H1 (cell line): ENCODE data around the gene ARL9. TPM values are rescaled to one million over a fixed set of nuclear protein-coding genes. Genes with fewer than 3 reads are reported as not detected.

Source experiments
- CTCF ChIA-PET: fragments of 300-600 bp; sonication (Branson Sonifier 250); formaldehyde crosslinking; loops from one replicate; lab custom pipeline; 2021; ENCODE audit not compliant: partially characterized antibody; lab: Charles Lee
- POLR2A ChIA-PET: fragments of 300-600 bp; sonication (Branson Sonifier 250); formaldehyde crosslinking; loops from one replicate; lab custom pipeline; 2021; ENCODE audit warnings: inconsistent platforms; ENCODE audit not compliant: partially characterized antibody; lab: Charles Lee
- DNase-seq, 2 experiments: peaks; one replicate each; pipeline versions ENCODE4 v3.0.0 to v3.0.0-alpha.2; 2010 to 2022; ENCODE audit warnings: low spot score in 2 of 2, low read depth in 1 of 2, mixed read lengths in 1 of 2
- FAIRE-seq: peaks from 2 replicates; lab custom pipeline; 2011; peaks lifted over from hg19 to GRCh38; lab: Jason Lieb, UNC
- H2AFZ ChIP-seq: 2 replicates; pipeline ENCODE4 v1.8.1; 2012; ENCODE audit warnings: low read length, inconsistent platforms
- H2AK5ac ChIP-seq: 2 replicates; pipeline ENCODE4 v1.6.1; 2013; ENCODE audit warnings: low read depth, low read length
- H2BK120ac ChIP-seq: replicated peaks from 2 replicates; pipeline ENCODE3; 2013; ENCODE audit warnings: low read depth, low read length, inconsistent platforms
- H2BK12ac ChIP-seq: 2 replicates; pipeline ENCODE4 v1.6.1; 2013; ENCODE audit warnings: low read depth, low read length
- H2BK15ac ChIP-seq: 2 replicates; pipeline ENCODE4 v1.6.1; 2013; ENCODE audit warnings: low read length
- H2BK20ac ChIP-seq: 2 replicates; pipeline ENCODE4 v1.6.1; 2013; ENCODE audit warnings: low read length
- H2BK5ac ChIP-seq: 2 replicates; pipeline ENCODE4 v1.6.1; 2013; ENCODE audit warnings: low read depth, low read length
- H3K14ac ChIP-seq: 2 replicates; pipeline ENCODE4 v1.6.1; 2013; ENCODE audit warnings: inconsistent platforms; ENCODE audit not compliant: insufficient read length
- H3K18ac ChIP-seq: 2 replicates; pipeline ENCODE4 v1.6.1; 2013; ENCODE audit warnings: low read length; ENCODE audit errors: extremely low read depth
- H3K23ac ChIP-seq: 2 replicates; pipeline ENCODE4 v1.6.1; 2013; ENCODE audit warnings: inconsistent platforms; ENCODE audit not compliant: insufficient read length
- H3K23me2 ChIP-seq: 2 replicates; pipeline ENCODE4 v1.6.1; 2013; ENCODE audit warnings: low read depth, low read length
- H3K27ac ChIP-seq: 2 replicates; pipeline ENCODE4 v1.6.1; 2011; ENCODE audit warnings: low read depth, low read length, inconsistent platforms
- H3K27me3 ChIP-seq, 4 experiments: replicated peaks in 1 of 4; 1 replicate in 1 of 4; 2 replicates in 3 of 4; pipeline versions ENCODE4 v1.6.1 to v1.8.1; 2011 to 2013; ENCODE audit warnings: low read length in 3 of 4, mild to moderate bottlenecking in 3 of 4, inconsistent platforms in 2 of 4, mixed read lengths in 2 of 4, moderate library complexity in 1 of 4; ENCODE audit not compliant: control insufficient read depth in 3 of 4, insufficient read depth in 3 of 4; ENCODE audit errors: extremely low read depth in 1 of 4
- H3K36me3 ChIP-seq, 4 experiments: 2 replicates each; pipeline versions ENCODE4 v1.6.1 to v1.8.1; 2011 to 2013; ENCODE audit warnings: mild to moderate bottlenecking in 4 of 4, low read length in 3 of 4, moderate library complexity in 2 of 4, control low read depth in 1 of 4, inconsistent platforms in 1 of 4; ENCODE audit not compliant: insufficient read depth in 4 of 4, control insufficient read depth in 2 of 4
- H3K4ac ChIP-seq: replicated peaks from 2 replicates; pipeline ENCODE3; 2013; ENCODE audit warnings: low read length, low read depth, mixed read lengths, inconsistent platforms; ENCODE audit not compliant: insufficient read length
- H3K4me1 ChIP-seq, 4 experiments: replicated peaks in 1 of 4; 1 replicate in 1 of 4; 2 replicates in 3 of 4; pipeline versions ENCODE4 v1.6.1 to v1.8.1; 2011 to 2013; ENCODE audit warnings: low read length in 3 of 4, inconsistent platforms in 2 of 4, mixed read lengths in 1 of 4; ENCODE audit not compliant: insufficient read depth in 4 of 4, control insufficient read depth in 3 of 4
- H3K4me2 ChIP-seq, 2 experiments: 2 replicates each; pipeline versions ENCODE4 v1.6.1 to v1.8.1; 2011 to 2013; ENCODE audit warnings: low read depth in 2 of 2, low read length in 2 of 2, control low read depth in 1 of 2, inconsistent platforms in 1 of 2, mild to moderate bottlenecking in 1 of 2; ENCODE audit not compliant: insufficient read depth in 1 of 2
- H3K4me3 ChIP-seq, 4 experiments: fragments of 200-600, 300-600 bp in 1 of 4; sonication (generic), shearing (Covaris generic), sonication (Bioruptor Twin) in 1 of 4; 2 replicates each; pipeline versions ENCODE4 v1.5.1 to v1.8.1; 2011 to 2016; ENCODE audit warnings: low read length in 4 of 4, low read depth in 3 of 4, control low read depth in 2 of 4, inconsistent platforms in 2 of 4, mild to moderate bottlenecking in 2 of 4, mixed read lengths in 1 of 4, moderate library complexity in 1 of 4; ENCODE audit not compliant: insufficient read depth in 2 of 4; ENCODE audit errors: extremely low read depth in 1 of 4
- H3K56ac ChIP-seq: replicated peaks from 2 replicates; pipeline ENCODE3; 2013; ENCODE audit warnings: low read depth, mild to moderate bottlenecking, mixed read lengths, low read length, inconsistent platforms; ENCODE audit not compliant: insufficient read length
- H3K79me1 ChIP-seq: 2 replicates; pipeline ENCODE4 v1.6.1; 2013; ENCODE audit warnings: low read depth, low read length, control low read depth
- H3K79me2 ChIP-seq, 2 experiments: 2 replicates each; pipeline versions ENCODE4 v1.6.1 to v1.8.1; 2012 to 2013; ENCODE audit warnings: low read length in 2 of 2, mild to moderate bottlenecking in 2 of 2, inconsistent platforms in 1 of 2; ENCODE audit not compliant: insufficient read depth in 2 of 2, control insufficient read depth in 1 of 2
- H3K9ac ChIP-seq, 4 experiments: replicated peaks in 1 of 4; 1 replicate in 1 of 4; 2 replicates in 3 of 4; pipeline versions ENCODE4 v1.6.1 to v1.8.1; 2011 to 2013; ENCODE audit warnings: low read depth in 3 of 4, low read length in 3 of 4, control low read depth in 2 of 4, mild to moderate bottlenecking in 2 of 4, moderate library complexity in 2 of 4, inconsistent platforms in 1 of 4; ENCODE audit errors: extremely low read depth in 1 of 4
- H3K9me3 ChIP-seq, 2 experiments: 2 replicates each; pipeline versions ENCODE4 v1.6.1 to v1.8.1; 2012 to 2013; ENCODE audit warnings: mild to moderate bottlenecking in 2 of 2, moderate library complexity in 2 of 2, control low read depth in 1 of 2, inconsistent platforms in 1 of 2, low read depth in 1 of 2, low read length in 1 of 2, mixed read lengths in 1 of 2; ENCODE audit not compliant: insufficient read depth in 2 of 2
- H4K20me1 ChIP-seq, 2 experiments: replicated peaks in 1 of 2; 2 replicates each; pipeline versions ENCODE3 to v1.8.1; 2011 to 2013; ENCODE audit warnings: inconsistent platforms in 2 of 2, low read length in 2 of 2, mild to moderate bottlenecking in 1 of 2; ENCODE audit not compliant: insufficient read depth in 2 of 2, control insufficient read depth in 1 of 2
- H4K5ac ChIP-seq: 2 replicates; pipeline ENCODE4 v1.6.1; 2013; ENCODE audit warnings: low read length, low read depth, mixed read lengths, inconsistent platforms; ENCODE audit not compliant: insufficient read length
- H4K8ac ChIP-seq: 2 replicates; pipeline ENCODE4 v1.8.0; 2013; ENCODE audit warnings: mild to moderate bottlenecking, moderate library complexity, low read length, inconsistent platforms; ENCODE audit not compliant: insufficient read depth; ENCODE audit errors: extremely low read depth
- H4K91ac ChIP-seq: replicated peaks from 2 replicates; pipeline ENCODE3; 2013; ENCODE audit warnings: low read length, mixed read lengths, inconsistent platforms; ENCODE audit not compliant: insufficient read length
- BRCA1 ChIP-seq: IDR thresholded peaks from 2 replicates; pipeline ENCODE4 v1.6.1; 2012; ENCODE audit warnings: low read depth, low read length, improper control_type of control experiment
- CEBPB ChIP-seq: IDR thresholded peaks from 2 replicates; pipeline ENCODE4 v1.6.1; 2012; ENCODE audit warnings: low read depth, low read length
- CHD2 ChIP-seq: IDR thresholded peaks from 2 replicates; pipeline ENCODE4 v1.6.1; 2012; ENCODE audit warnings: low read length, improper control_type of control experiment
- JUN ChIP-seq: IDR thresholded peaks from 2 replicates; pipeline ENCODE4 v1.6.1; 2011; ENCODE audit warnings: low read depth, mild to moderate bottlenecking, improper control_type of control experiment, low read length
- PHF8 ChIP-seq: fragments of 200-600 bp; sonication (generic); conservative IDR thresholded peaks from 2 replicates; pipeline ENCODE4 v1.7.1; 2012; ENCODE audit warnings: low read depth, mild to moderate bottlenecking, inconsistent platforms, low read length, moderate library complexity
- POLR2A ChIP-seq, 2 experiments: IDR thresholded peaks; 1 replicate in 1 of 2; 2 replicates in 1 of 2; pipeline ENCODE4 v1.6.1; 2011; ENCODE audit warnings: low read depth in 2 of 2, low read length in 2 of 2, mild to moderate bottlenecking in 2 of 2; ENCODE audit errors: control extremely low read depth in 1 of 2
- RXRA ChIP-seq: IDR thresholded peaks from 2 replicates; pipeline ENCODE4 v1.6.1; 2011; ENCODE audit warnings: low read depth, mild to moderate bottlenecking, low read length, moderate library complexity; ENCODE audit not compliant: insufficient read depth
- SIX5 ChIP-seq: IDR thresholded peaks from 2 replicates; pipeline ENCODE4 v1.6.1; 2011; ENCODE audit warnings: mild to moderate bottlenecking, low read depth, low read length
- TEAD4 ChIP-seq: IDR thresholded peaks from 2 replicates; pipeline ENCODE4 v1.6.1; 2012; ENCODE audit warnings: low read depth, low read length, inconsistent platforms, mixed read lengths
- YY1 ChIP-seq: IDR thresholded peaks from 2 replicates; pipeline ENCODE4 v1.6.1; 2011; ENCODE audit warnings: low read depth, mild to moderate bottlenecking, low read length
- WGBS, 2 experiments: shearing (Covaris generic) in 1 of 2; methylation state at CpG; one replicate each; pipeline versions ENCODE4 v1.1.6 to v1.1.7; 2013 to 2015; ENCODE audit warnings: low lambda C conversion rate in 2 of 2, mixed read lengths in 2 of 2, inconsistent platforms in 1 of 2, low coverage in 1 of 2, missing lambda C conversion rate in 1 of 2; ENCODE audit not compliant: insufficient replicate concordance in 2 of 2, insufficient coverage in 1 of 2, insufficient read length in 1 of 2; ENCODE audit errors: extremely low coverage in 1 of 2, missing lambda C conversion rate in 1 of 2; 5-methylcytosine and 5-hydroxymethylcytosine counted together
- long read RNA-seq, 2 experiments: library from RNA in 1 of 2; library from capped mRNA in 1 of 2; stranded (forward); transcript quantifications; one replicate each; pipeline ENCODE4 v2.0.0, GENCODE V29; 2021; ENCODE audit warnings: inconsistent platforms in 1 of 2
- polyA minus RNA-seq, 3 experiments: library from RNA; depleted of rRNA, polyadenylated mRNA; stranded (reverse); fragments of >200 nt; gene quantifications; 1 replicate in 2 of 3; 2 replicates in 1 of 3; pipeline ENCODE4 v1.2.3, GENCODE V29; 2011
- polyA plus RNA-seq, 7 experiments: library from polyadenylated mRNA; depleted of rRNA in 3 of 7; stranded (reverse) in 5 of 7; unstranded in 2 of 7; fragments of >200 nt in 5 of 7; fragments of 200-250 nt in 2 of 7; gene quantifications; 1 replicate in 5 of 7; 2 replicates in 1 of 7; 4 replicates in 1 of 7; pipeline versions ENCODE4 v1.2.1 to v1.2.3, GENCODE V29; 2011 to 2013; ENCODE audit warnings: missing spikeins in 2 of 7, mixed read lengths in 2 of 7
- total RNA-seq: library from RNA; stranded (reverse); fragmentation: NEBNext Ultra II Directional; extraction: Animal tissue kit (Norgen Biotek cat#: 25700); gene quantifications from 2 replicates; pipeline ENCODE4 v1.2.1, GENCODE V29; 2021

Gene ARL9
- total RNA-seq = 0.31 and 0.76 TPM in 2 replicates
- polyA plus RNA-seq (2011; rRNA removed) = 0.31 and 0.60 TPM in 2 replicates
- polyA plus RNA-seq (2011; cell fraction: cytosol; rRNA removed) = 0.32 TPM
- polyA plus RNA-seq (2011; cell fraction: nucleus; rRNA removed) = 0.26 TPM
- polyA plus RNA-seq (2012, experiment 1 of 2) = 0.60 to 0.78 TPM (median 0.70 TPM) in 3 of 4 replicates, not detected in the other
- polyA plus RNA-seq (2012, experiment 2 of 2) = 0.12 TPM
- 0.55 TPM for polyA plus RNA-seq (2013, experiment 1 of 2)
- 0.40 TPM for polyA plus RNA-seq (2013, experiment 2 of 2)
- 0.51 TPM in 1 of 2 replicates, not detected in the other for polyA minus RNA-seq (2011; rRNA and poly(A)+ RNA removed)
- not detected for polyA minus RNA-seq (2011; cell fraction: cytosol; rRNA and poly(A)+ RNA removed)
- not detected for polyA minus RNA-seq (2011; cell fraction: nucleus; rRNA and poly(A)+ RNA removed)
- long read RNA-seq, experiment 1 = 0 reads
- long read RNA-seq, experiment 2, partial matches to known transcripts = 0 of 2 reads
- long read RNA-seq, experiment 2, other reads (novel, unspliced or antisense) = 1 of 2 reads

GRCh38 chr4:56505269-56506130 lies at the start of gene ARL9:
ARL9 (plus strand) TSS chr4:56505791; CDS start chr4:56505863, 72 bp downstream.
- H3K4ac ChIP-seq = no peak within 1 kb of the TSS
- H3K23ac ChIP-seq = no peak within 1 kb of the TSS
- DNase-seq (peak; percentile 49 to 79), FAIRE-seq (peak; percentile 39)
- H3K79me1 ChIP-seq = no peaks in the 10 kb centered on the region
- peak within 1 kb of the TSS; percentile 10 to 87 (median 12); a peak in 6 of 7 replicates for H3K9ac ChIP-seq
- no peak within 1 kb of the TSS for H3K14ac ChIP-seq
- H2AK5ac ChIP-seq = no peak within 1 kb of the TSS
- no peak within 1 kb of the TSS for H4K5ac ChIP-seq
- H3K56ac ChIP-seq = no peak within 1 kb of the TSS
- H3K4me3 ChIP-seq = peak within 1 kb of the TSS; percentile 43 to 68 (median 62)
- WGBS, 2 experiments = 4% methylated on average over 43 of the region's 56 CpGs; no CpG with 5 or more reads in 1 of the 2 experiments
- H3K79me2 ChIP-seq = no peaks in the 10 kb centered on the region
- peak within 1 kb of the TSS; percentile 82 to 97 for H3K4me2 ChIP-seq
- no peak within 1 kb of the TSS for H3K18ac ChIP-seq
- ChIA-PET POLR2A (interaction anchor here (0.7 to 1.2 kb wide), 3 partner anchors 70 to 191 kb away, joined by 3 read pairs; partner anchors contain the start of gene PPAT), CTCF (interaction anchor here (1.6 kb wide), 1 partner anchor 39 kb away, joined by 6 read pairs; no protein-coding TSS in a partner anchor)
- H3K27me3 ChIP-seq = peaks cover 5 to 16% (median 12%) of the 10 kb centered on the region in 4 experiments
- no peak within 1 kb of the TSS for H4K91ac ChIP-seq
- no peak within 1 kb of the TSS for H2BK20ac ChIP-seq
- H3K27ac ChIP-seq = no peak within 1 kb of the TSS
- no peak within 1 kb of the TSS for H4K8ac ChIP-seq
- H3K23me2 ChIP-seq = peaks cover 14% of the 10 kb centered on the region
- peaks cover 0 to 3% (median 2%) of the 10 kb centered on the region in 4 experiments; a peak in 4 of 7 replicates for H3K4me1 ChIP-seq
- H3K9me3 ChIP-seq = no peaks in the 10 kb centered on the region
- peaks cover under 1 to 23% (median 8%) of the 10 kb centered on the region in 4 experiments; a peak in 5 of 8 replicates for H3K36me3 ChIP-seq
- H2AFZ ChIP-seq = peak within 1 kb of the TSS; percentile 71
- no peaks in the 10 kb centered on the region for H4K20me1 ChIP-seq
- no peak within 1 kb of the TSS for H2BK15ac ChIP-seq
- H2BK120ac ChIP-seq = no peak within 1 kb of the TSS
- 0 out of 2 replicates have a peak within 1 kb of the TSS, but pooled peaks have one; percentile 27 for H2BK12ac ChIP-seq
- no peak within 1 kb of the TSS for H2BK5ac ChIP-seq
- peak in 1 of 2 experiments; percentile 13; a peak in 1 of 3 replicates for TF ChIP-seq POLR2A (IDR thresholded peaks at IDR 0.05; ENCODE audit: control extremely low read depth in 1 of 2, low read depth in 2 of 2, low read length in 2 of 2)
- no peak for TF ChIP-seq CHD2
- no peak for TF ChIP-seq YY1
- no peak for TF ChIP-seq JUN
- no peak for TF ChIP-seq BRCA1
- no peak for TF ChIP-seq SIX5
- TF ChIP-seq PHF8 = 0 out of 2 replicates have a peak, but pooled peaks have one; percentile 34
- TF ChIP-seq TEAD4 = no peak
- TF ChIP-seq RXRA = no peak
- no peak for TF ChIP-seq CEBPB
